MCF 10A (cell line): ENCODE measurements around the gene FRMD3. TPM values are rescaled to one million over a fixed set of nuclear protein-coding genes. Genes with fewer than 3 reads are reported as not detected.
A peak's percentile ranks its signal among the peaks of the same experiment; 100 is the strongest.

Source experiments
- BruUV-seq: library from RNA; stranded (reverse); fragments of 400-500 nt; replicated peaks from 2 replicates; lab custom pipeline; 2021; lab: Mats Ljungman, UMichigan
- CTCF ChIA-PET: fragments of 300-600 bp; sonication (Branson Sonifier 250); formaldehyde crosslinking; extraction: SDS; loops from one replicate; lab custom pipeline; 2021; ENCODE audit warnings: antibody characterized with exemption, inconsistent platforms; lab: Yijun Ruan, JAX
- POLR2A ChIA-PET: fragments of 300-600, 350-650 bp; sonication (Branson Sonifier 250); formaldehyde crosslinking; extraction: SDS; loops from one replicate; lab custom pipeline; 2020; ENCODE audit warnings: antibody characterized with exemption, inconsistent platforms; lab: Yijun Ruan, JAX
- DNase-seq: peaks from one replicate; pipeline ENCODE4 v3.0.0-alpha.2; 2018; ENCODE audit not compliant: unreplicated experiment
- H3K27ac Mint-ChIP-seq: one replicate; pipeline ENCODE4 v1.8.0; 2022; ENCODE audit warnings: mild to moderate bottlenecking, low read depth, mixed read lengths; ENCODE audit not compliant: unreplicated experiment
- H3K27me3 Mint-ChIP-seq: one replicate; pipeline ENCODE4 v1.8.0; 2022; ENCODE audit warnings: mixed read lengths; ENCODE audit not compliant: insufficient read depth, unreplicated experiment
- H3K36me3 Mint-ChIP-seq: one replicate; pipeline ENCODE4 v1.8.0; 2022; ENCODE audit warnings: mild to moderate bottlenecking, moderate library complexity, mixed read lengths; ENCODE audit not compliant: insufficient read depth, unreplicated experiment
- H3K4me1 Mint-ChIP-seq: one replicate; pipeline ENCODE4 v1.8.0; 2022; ENCODE audit warnings: mixed read lengths; ENCODE audit not compliant: insufficient read depth, unreplicated experiment
- H3K4me3 Mint-ChIP-seq: one replicate; pipeline ENCODE4 v1.8.0; 2022; ENCODE audit warnings: mild to moderate bottlenecking, moderate library complexity, mixed read lengths; ENCODE audit not compliant: unreplicated experiment
- H3K9me3 Mint-ChIP-seq: one replicate; pipeline ENCODE4 v1.8.0; 2022; ENCODE audit warnings: mixed read lengths; ENCODE audit not compliant: unreplicated experiment
- intact Hi-C: fragments of 100-400 bp; cut with micrococcal nuclease; formaldehyde crosslinking; loops from 2 replicates; pipeline ENCODE4 v1.14.1; 2022
- total RNA-seq: library from RNA; stranded (reverse); gene quantifications from 2 replicates; pipeline ENCODE4 v1.2.3, GENCODE V29; 2022
- TF ChIP-seq, protein P1 (sequence below): fragments of 200-600 bp; IDR thresholded peaks from one replicate; pipeline ENCODE4 v1.8.0; 2022; ENCODE audit warnings: antibody characterized with exemption, mild to moderate bottlenecking; ENCODE audit not compliant: unreplicated experiment

The FRMD3 gene
- total RNA-seq, 1 experiment from 2014 or later = 0.28 TPM

GRCh38 chr9:83537331-83538171 lies 650 bp downstream of the FRMD3 start:
- no peaks in the 10 kb centered on the region for H3K36me3 Mint-ChIP-seq
- POLR2A ChIA-PET = no interaction called here
- CTCF ChIA-PET = interaction anchor here (0.6 to 2.8 kb wide), 12 partner anchors 9 to 1877 kb away, joined by 3 to 21 read pairs (median 3); no protein-coding TSS in a partner anchor
- TF ChIP-seq, protein P1, sequence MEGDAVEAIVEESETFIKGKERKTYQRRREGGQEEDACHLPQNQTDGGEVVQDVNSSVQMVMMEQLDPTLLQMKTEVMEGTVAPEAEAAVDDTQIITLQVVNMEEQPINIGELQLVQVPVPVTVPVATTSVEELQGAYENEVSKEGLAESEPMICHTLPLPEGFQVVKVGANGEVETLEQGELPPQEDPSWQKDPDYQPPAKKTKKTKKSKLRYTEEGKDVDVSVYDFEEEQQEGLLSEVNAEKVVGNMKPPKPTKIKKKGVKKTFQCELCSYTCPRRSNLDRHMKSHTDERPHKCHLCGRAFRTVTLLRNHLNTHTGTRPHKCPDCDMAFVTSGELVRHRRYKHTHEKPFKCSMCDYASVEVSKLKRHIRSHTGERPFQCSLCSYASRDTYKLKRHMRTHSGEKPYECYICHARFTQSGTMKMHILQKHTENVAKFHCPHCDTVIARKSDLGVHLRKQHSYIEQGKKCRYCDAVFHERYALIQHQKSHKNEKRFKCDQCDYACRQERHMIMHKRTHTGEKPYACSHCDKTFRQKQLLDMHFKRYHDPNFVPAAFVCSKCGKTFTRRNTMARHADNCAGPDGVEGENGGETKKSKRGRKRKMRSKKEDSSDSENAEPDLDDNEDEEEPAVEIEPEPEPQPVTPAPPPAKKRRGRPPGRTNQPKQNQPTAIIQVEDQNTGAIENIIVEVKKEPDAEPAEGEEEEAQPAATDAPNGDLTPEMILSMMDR = no peak
- H3K4me1 Mint-ChIP-seq = no peaks in the 10 kb centered on the region
- intact Hi-C loops = loop anchor here (1.0 kb wide), 1 partner anchor 203 kb away; no protein-coding TSS in a partner anchor
- DNase-seq = no peak
- H3K27ac Mint-ChIP-seq = no peak overlapping the region
- H3K9me3 Mint-ChIP-seq = no peaks in the 10 kb centered on the region
- H3K27me3 Mint-ChIP-seq = peaks cover 11% of the 10 kb centered on the region
- BruUV-seq = no TSS peak
- H3K4me3 Mint-ChIP-seq = peak overlapping the region; percentile 68

DNA sequence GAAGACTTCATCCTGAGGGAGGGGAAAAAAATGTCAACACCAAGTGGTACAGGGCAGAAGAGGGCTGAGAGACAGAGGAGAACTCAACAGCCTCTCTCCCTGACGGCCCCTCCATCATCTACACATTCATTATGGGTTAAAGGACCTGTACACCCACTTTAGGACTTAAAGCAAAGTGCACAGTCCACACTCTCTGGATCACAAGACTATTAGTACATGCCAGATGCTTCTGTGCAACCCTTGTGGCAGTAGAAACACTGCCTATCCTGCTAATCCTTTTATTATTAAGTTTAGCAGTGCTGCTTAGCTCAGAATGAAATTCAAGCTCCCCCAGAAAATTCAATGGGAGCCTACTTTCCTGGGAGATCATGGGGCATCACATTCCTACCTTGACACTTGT lies 1.9 kb downstream of the FRMD3 start:
- H3K36me3 Mint-ChIP-seq = no peaks in the 10 kb centered on the region
- peaks cover 11% of the 10 kb centered on the region for H3K27me3 Mint-ChIP-seq
- H3K4me3 Mint-ChIP-seq = no peak overlapping the region
- intact Hi-C loops = no loop called here
- CTCF ChIA-PET = interaction anchor here (1.2 kb wide), 1 partner anchor 228 kb away, joined by 3 read pairs; no protein-coding TSS in a partner anchor
- no peak for DNase-seq
- H3K4me1 Mint-ChIP-seq = no peaks in the 10 kb centered on the region
- TF ChIP-seq, protein P1 = no peak
- no TSS peak for BruUV-seq
- POLR2A ChIA-PET = no interaction called here
- no peaks in the 10 kb centered on the region for H3K9me3 Mint-ChIP-seq
- H3K27ac Mint-ChIP-seq = no peak overlapping the region

DNA sequence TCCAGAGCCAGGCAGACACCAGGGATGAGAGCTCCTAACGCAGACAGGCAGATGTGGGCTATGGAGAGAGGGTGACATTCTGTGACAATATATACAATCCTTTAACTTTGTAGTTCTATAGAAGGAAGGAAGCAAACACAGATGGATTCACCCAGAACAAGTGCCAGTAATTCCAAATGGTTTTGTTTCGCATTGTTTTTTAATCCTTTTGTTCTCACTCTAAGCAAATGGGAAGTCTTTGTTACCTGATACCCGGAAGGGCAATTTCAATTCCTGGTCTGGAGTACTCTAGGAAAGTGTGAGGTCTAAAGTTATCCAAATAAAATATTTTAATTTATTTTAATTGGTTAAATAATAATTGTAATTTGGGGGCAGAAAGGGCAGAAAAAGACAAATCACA lies 2.5 kb downstream of the FRMD3 start:
- CTCF ChIA-PET = interaction anchor here (1.0 to 2.3 kb wide), 3 partner anchors 9 to 114 kb away, joined by 4 to 15 read pairs (median 4); no protein-coding TSS in a partner anchor
- intact Hi-C loops = no loop called here
- Mint-ChIP-seq H3K36me3 (no peaks in the 10 kb centered on the region), H3K27me3 (peaks cover 11% of the 10 kb centered on the region), H3K9me3 (no peaks in the 10 kb centered on the region), H3K4me1 (no peaks in the 10 kb centered on the region), H3K4me3 (no peak overlapping the region), H3K27ac (no peak overlapping the region)
- TF ChIP-seq, protein P1 = no peak
- POLR2A ChIA-PET = interaction anchor here (1.2 kb wide), 1 partner anchor 316 kb away, joined by 3 read pairs; no protein-coding TSS in a partner anchor
- no TSS peak for BruUV-seq
- DNase-seq = no peak

DNA sequence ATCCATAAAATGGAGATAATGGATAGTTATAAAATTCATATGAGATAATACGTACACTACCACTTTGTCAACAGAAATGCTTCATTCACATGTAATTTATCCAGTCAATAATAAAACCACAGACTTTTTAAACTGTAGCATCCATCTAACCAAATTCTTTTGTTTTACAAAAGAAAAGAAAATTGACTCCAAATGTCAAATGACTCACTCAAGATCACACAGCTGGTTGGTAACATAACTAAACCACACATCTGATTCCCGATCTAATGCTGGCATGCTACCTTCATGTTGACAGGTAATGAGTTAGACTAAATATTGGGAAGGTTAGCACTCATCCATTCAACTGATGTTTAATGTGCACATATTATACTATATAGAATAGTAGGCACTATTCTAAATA lies 4.9 kb downstream of the FRMD3 start:
- no peak for DNase-seq
- intact Hi-C loops = no loop called here
- CTCF ChIA-PET = no interaction called here
- POLR2A ChIA-PET = no interaction called here
- Mint-ChIP-seq H3K27me3 (peaks cover 11% of the 10 kb centered on the region), H3K4me1 (no peaks in the 10 kb centered on the region), H3K27ac (no peak overlapping the region), H3K4me3 (no peak overlapping the region), H3K36me3 (no peaks in the 10 kb centered on the region), H3K9me3 (no peaks in the 10 kb centered on the region)
- BruUV-seq = no TSS peak
- TF ChIP-seq, protein P1 = no peak
